G401 (cell line): Measurements from ENCODE around the gene KREMEN1. TPM values are rescaled to one million over a fixed set of nuclear protein-coding genes. Genes with fewer than 3 reads are reported as not detected.
"Not testable (repeated sequence)": the region's sequence is repeated elsewhere in the genome, so short reads cannot be mapped to it uniquely, and the experiment has no call there.

ENCODE experiments used
- DNase-seq: peaks from one replicate; pipeline ENCODE4 v3.0.0-alpha.2; 2015; ENCODE audit warnings: low spot score
- in situ Hi-C: cut with HindIII; loops from 2 replicates; pipeline ENCODE4 v1.10.0; 2016; ENCODE audit warnings: low sequenced_read_pairs, mixed read lengths
- total RNA-seq: library from RNA; depleted of rRNA; stranded (reverse); fragments of >200 nt; shearing (Covaris generic); gene quantifications from 2 replicates; pipeline ENCODE4 v1.2.3, GENCODE V29; 2014; rRNA removed

KREMEN1 gene, protein sequence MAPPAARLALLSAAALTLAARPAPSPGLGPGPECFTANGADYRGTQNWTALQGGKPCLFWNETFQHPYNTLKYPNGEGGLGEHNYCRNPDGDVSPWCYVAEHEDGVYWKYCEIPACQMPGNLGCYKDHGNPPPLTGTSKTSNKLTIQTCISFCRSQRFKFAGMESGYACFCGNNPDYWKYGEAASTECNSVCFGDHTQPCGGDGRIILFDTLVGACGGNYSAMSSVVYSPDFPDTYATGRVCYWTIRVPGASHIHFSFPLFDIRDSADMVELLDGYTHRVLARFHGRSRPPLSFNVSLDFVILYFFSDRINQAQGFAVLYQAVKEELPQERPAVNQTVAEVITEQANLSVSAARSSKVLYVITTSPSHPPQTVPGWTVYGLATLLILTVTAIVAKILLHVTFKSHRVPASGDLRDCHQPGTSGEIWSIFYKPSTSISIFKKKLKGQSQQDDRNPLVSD
- 9.3 and 9.7 TPM in 2 replicates for total RNA-seq

GRCh38 chr22:29072979-29073617, at the start of gene KREMEN1:
Gene KREMEN1 (plus strand): TSS chr22:29073035. CDS start chr22:29073131, 96 bp downstream.
- in situ Hi-C loops = no loop called here
- DNase-seq = no peak

DNA sequence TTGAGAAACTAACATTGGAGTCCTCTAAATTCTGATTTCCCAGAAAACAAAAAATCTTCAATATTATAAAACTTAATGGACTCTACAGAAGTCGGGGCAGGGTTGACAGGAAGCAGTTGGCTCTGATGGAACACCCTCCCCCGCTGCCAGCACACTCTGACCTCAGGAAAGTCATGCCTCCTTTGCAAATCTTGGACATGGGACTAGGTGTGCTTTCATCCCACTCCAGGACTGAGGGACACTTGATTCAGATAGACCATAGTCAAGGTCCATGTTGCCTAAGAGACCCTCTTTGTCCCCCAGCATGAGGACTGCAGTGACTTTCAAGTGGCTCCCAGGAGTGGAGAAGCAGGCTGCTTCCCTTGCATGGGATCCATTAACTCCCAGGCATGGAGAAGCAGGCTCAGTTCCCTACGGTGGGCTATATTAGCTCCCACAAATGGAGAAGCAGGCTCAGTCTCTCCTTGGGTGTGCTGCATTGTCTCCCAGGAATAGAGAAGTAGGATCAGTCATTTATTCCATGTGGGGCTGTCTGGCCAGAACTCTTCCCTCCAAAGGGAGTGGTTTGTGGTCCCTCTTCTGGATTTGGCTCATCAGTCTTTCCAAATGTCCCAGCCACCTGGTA, 49.6 kb upstream of the KREMEN1 start:
- no peak for DNase-seq
- in situ Hi-C loops = no loop called here

GRCh38 chr22:29026579-29026978, 46.3 kb upstream of the KREMEN1 start:
- DNase-seq = no peak
- in situ Hi-C loops = no loop called here

DNA sequence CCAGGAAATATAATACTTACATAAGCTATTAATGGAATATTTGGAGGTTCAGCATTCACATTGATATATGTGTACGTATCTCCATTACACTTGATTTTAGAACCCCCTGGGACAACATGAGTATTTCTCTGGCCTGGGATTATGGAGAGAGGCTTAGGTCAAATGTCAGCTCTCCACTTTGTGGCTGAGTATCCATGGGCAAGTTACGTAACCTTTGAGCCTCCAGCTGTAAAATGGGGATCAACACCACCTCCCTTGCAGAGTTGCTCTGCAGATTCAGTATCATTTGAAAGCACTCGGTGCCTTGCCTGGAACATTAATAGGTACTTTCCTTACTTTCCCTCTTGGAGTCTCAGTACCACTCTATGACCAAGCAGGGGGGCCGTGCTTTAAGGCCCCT, 44.4 kb upstream of the KREMEN1 start:
- no peak for DNase-seq
- in situ Hi-C loops = no loop called here

GRCh38 chr22:29029202-29030000, 43.4 kb upstream of the KREMEN1 start:
- in situ Hi-C loops = no loop called here
- DNase-seq = no peak

DNA sequence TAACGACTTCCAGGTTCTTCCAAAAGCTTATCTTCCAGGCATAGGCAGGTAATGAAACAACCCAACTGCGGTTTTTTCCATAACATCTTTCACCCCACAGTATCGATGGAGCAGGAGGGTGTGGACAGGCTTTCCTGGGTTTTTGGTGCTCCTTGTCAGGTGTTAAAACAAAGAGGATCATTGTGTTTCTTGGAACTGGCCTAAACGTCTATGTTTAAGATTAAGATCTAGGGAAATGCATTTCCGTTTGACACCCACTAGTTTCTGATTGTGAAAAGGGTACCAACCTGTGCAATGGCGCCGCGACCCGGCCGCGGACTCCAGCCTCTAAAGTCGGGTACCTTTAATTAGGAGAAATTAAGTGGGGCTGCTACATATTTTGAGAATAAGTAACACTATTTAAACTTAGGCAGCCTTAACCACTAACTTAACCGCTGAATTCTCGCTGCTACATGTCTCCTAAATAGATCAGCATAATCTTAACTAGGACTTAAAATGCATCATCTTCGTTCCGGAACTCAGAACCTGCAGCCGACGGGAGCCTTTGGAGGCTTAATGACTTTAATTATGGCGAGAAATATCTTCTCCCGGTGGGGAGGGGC, 42.7 kb upstream of the KREMEN1 start:
- no peak for DNase-seq

GRCh38 chr22:29030618-29031226, 42.1 kb upstream of the KREMEN1 start:
- in situ Hi-C loops = no loop called here
- peak; percentile 85 for DNase-seq

More for the DNA sequence above, 42.7 kb upstream of the KREMEN1 start:
- in situ Hi-C loops = no loop called here

DNA sequence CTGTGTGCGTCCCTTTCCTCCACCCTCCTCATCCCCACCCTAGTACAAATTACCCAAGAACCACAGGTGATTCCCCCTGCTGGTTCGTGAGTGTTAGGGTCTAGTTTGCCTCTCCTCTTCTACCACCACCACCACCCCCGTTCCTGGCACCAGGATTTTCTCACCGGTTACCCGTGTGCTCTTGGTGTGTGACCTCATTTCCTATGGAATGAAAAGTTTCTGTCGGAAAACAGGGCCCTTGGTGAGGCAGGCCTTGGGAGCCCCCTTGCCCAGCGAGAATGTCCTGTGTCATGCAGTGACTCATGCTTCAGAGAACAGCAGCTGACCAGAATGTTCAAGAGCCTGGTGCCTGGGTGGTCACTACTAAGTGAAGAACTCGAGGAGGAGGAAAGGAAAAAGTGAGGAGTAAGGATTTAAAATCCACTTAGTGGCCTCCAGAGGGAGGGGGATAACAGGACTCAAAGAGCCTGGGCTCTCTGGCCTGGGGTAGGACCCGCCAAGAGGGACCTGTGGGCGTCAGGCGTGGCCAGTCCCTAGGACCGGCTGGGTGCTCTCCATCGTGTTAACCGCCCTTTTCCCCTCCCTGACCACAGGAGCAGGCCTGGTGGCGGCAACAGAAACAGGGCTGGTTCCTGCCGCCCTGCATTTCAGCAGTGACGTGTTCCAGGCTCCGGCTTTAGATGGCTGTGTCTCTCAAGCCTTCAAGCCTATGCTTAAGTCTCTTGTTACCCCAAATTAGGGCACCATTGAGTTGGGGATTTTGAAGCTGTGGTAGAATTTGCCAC, 41.4 kb upstream of the KREMEN1 start:
- in situ Hi-C loops = no loop called here
- DNase-seq = peak; percentile 56

GRCh38 chr22:29032014-29032475, 40.8 kb upstream of the KREMEN1 start:
- in situ Hi-C loops = no loop called here
- no peak for DNase-seq

DNA sequence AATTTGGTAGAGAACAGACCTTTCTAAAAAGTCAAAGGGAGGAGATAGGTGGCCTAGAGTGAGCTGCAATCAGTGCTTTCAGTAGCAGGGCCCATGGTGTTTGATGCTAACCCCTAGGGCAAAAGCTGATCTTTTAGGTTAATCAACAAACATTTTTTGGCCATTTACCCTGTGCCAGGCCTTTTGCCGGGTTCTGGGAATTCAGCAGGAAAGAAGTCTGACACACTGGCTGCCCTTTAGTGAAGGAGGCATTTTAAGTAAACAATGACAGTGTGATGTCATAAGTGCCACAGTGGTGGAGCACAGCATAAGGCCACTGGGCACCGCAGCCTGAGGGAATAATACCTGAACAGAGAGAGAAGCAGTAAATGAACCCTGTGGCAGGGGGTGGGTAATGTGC, 40.3 kb upstream of the KREMEN1 start:
- DNase-seq = no peak
- in situ Hi-C loops = no loop called here

GRCh38 chr22:29037340-29037932, 35.4 kb upstream of the KREMEN1 start:
- in situ Hi-C loops = no loop called here
- DNase-seq = no peak

DNA sequence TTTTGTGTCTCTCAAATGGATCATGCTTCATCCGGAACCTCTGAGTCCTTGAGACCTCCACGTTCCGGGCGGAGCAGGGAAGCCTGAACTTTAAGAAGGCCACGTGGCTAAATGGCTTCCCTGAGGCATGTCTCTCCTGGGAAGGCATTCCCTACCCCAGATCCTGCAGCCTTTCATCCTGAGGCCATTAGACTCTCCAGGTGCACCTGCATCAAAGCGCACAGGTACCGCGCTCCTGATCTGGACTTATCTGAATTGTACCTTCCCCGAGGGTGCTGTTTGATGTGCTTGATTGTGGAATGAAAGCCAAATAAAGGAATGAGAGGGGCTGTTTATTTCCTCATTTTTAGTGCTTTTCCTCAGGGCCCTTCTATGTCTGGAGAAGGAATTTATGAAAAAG, 33.7 kb upstream of the KREMEN1 start:
- in situ Hi-C loops = no loop called here
- DNase-seq = no peak

DNA sequence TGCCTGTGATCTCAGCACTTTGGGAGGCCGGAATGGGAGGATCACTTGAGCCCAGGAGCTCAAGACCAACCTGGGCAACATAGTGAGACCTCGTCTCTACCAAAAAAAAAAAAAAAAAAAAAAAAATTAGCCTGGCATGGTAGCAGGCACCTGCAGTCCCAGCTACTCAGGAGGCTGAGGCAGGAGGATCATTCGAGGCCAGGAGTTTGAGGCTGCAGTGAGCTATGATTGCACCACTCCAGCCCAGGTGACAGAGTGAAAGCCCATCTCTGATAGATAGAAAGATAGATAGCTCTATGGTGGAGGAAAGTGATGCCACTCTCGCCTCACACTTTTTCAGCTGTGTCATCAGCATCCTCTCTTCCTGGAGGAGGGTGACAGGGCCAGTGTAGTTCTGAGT, 33.2 kb upstream of the KREMEN1 start:
- DNase-seq, in situ Hi-C loops: not testable (repeated sequence)

GRCh38 chr22:29040385-29041275, 32.2 kb upstream of the KREMEN1 start:
- in situ Hi-C loops = no loop called here
- peak; percentile 91 for DNase-seq

DNA sequence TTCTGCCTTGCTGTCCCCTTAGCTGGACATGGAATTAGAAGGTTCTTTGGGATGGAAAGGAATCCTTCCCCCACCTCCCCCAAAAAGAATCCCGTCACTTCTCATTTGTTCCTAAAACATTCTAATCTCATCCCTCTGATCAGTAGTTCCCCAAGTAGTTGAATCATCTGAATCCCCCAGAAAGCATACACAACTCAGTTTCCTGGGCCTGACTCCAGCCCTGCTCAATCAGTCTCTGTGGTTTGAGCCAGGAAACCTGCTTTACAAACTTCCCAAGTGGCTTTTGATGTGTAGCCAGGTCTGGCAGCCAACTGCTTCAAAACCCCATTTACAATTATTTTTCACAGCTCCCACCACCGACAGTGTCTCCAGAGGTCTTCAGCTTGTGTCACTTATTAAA, 31.4 kb upstream of the KREMEN1 start:
- DNase-seq = peak; percentile 50
- in situ Hi-C loops = no loop called here

DNA sequence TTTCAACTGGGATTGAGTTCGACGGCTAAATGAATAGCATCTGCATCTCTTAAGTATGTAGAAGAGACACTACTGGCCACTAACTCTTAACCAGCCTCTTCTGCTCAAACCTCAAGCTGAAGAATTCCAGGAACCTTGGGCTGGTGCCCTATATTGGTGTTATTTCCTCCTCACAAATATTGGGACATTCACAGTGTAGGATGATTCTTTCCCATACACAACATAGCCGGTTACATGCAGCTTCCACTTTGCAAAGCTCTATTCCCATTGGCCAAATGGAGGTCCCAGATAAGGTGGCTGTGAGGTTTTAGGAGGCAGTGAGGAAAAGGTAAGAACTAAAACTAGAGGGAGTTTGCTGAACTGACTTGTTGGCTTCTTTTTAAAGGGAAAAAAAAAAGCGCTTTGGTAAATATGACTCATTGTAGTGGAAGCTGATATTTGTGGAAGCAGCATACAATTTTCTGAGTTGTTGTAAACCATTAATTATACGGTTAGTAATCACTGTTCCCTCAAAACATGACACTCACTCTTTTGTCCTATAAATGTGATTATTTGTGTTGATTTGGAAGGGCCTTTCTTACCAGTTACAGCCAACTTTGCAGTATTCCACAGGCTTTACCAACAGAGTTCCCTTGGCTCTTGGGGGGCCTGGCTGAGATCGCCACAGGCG, 28.8 kb upstream of the KREMEN1 start:
- DNase-seq = no peak
- in situ Hi-C loops = no loop called here
